ENCODE data around the gene RPTOR. TPM values are rescaled to one million over a fixed set of nuclear protein-coding genes. Genes with fewer than 3 reads are reported as not detected.
A peak's percentile ranks its signal among the peaks of the same experiment; 100 is the strongest.

Gene RPTOR
- total RNA-seq, 3 donors from 2014 or later (not counting 1 experiment from before 2014, with no cell fraction given): 49.2 to 63.6 (median 55.4) TPM

DNA sequence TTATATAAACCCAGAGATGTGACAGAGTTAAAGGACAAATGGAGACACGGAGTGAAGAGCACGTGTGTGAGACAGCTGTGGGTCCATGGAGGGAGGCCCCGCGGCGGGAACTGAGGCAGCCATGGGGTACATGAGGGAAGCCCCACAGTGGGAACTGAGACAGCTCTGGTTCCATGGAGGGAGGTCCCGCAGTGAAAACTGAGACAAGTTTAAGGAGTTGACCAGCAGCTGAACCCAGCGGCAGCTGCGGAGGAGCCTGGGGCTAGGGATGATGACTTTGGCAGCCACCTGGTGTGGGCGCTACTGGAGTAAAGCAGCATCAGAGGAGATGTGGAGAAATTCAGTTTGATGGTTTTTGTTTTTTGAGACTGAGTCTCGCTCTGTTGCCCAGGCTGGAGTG is 185.1 kb downstream of the RPTOR start:
- DNase-seq: no peak
- Histone ChIP-seq H3K36me3 (ENCODE audit: control insufficient read depth, insufficient read depth, low read length) (no peaks in the 10 kb centered on the region), H3K27ac (ENCODE audit: low read length) (no peak overlapping the region), H3K9me3 (ENCODE audit: control insufficient read depth, insufficient read depth, low read length) (no peaks in the 10 kb centered on the region), H3K4me3 (ENCODE audit: low read length) (no peak overlapping the region), H3K4me1 (ENCODE audit: control insufficient read depth, insufficient read depth, low read length) (peaks cover 18% of the 10 kb centered on the region), H3K27me3 (ENCODE audit: control insufficient read depth, insufficient read depth, low read length) (no peaks in the 10 kb centered on the region)
- Mint-ChIP-seq H3K4me3 (no peak overlapping the region), H3K27me3 (ENCODE audit: low read depth in 2 of 2) (no peaks in the 10 kb centered on the region), H3K36me3 (no peaks in the 10 kb centered on the region), H3K9me3 (no peaks in the 10 kb centered on the region), H3K27ac (peak overlapping the region in 1 of 2 donors; percentile 23), H3K4me1 (peaks cover 18 to 33% of the 10 kb centered on the region in 2 donors)
- WGBS (ENCODE audit: insufficient coverage): 97% methylated on average over 10 of the region's 10 CpGs
- ATAC-seq: no peak
- TF ChIP-seq, protein P1, sequence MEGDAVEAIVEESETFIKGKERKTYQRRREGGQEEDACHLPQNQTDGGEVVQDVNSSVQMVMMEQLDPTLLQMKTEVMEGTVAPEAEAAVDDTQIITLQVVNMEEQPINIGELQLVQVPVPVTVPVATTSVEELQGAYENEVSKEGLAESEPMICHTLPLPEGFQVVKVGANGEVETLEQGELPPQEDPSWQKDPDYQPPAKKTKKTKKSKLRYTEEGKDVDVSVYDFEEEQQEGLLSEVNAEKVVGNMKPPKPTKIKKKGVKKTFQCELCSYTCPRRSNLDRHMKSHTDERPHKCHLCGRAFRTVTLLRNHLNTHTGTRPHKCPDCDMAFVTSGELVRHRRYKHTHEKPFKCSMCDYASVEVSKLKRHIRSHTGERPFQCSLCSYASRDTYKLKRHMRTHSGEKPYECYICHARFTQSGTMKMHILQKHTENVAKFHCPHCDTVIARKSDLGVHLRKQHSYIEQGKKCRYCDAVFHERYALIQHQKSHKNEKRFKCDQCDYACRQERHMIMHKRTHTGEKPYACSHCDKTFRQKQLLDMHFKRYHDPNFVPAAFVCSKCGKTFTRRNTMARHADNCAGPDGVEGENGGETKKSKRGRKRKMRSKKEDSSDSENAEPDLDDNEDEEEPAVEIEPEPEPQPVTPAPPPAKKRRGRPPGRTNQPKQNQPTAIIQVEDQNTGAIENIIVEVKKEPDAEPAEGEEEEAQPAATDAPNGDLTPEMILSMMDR (IDR thresholded peaks at IDR 0.05): no peak
- intact Hi-C loops (cut with micrococcal nuclease): no loop called here

DNA sequence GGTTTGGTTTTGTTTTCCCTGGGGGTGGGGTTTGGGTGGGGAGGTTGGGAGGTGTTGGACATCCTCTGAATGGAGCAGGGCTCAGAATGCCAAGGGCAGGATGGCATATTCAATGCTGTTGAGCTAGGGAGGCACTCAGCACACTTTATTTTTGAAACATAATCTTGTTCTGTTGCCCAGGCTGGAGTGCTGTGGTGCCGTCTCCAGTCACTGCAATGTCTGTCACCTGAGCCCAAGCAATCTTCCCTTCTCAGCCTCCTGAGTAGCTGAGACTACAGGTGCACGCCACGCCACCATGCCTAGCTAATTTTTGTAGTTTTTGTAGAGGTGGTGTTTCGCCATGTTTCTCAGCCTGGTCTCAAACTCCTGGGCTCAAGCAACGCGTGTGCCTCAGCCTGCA is 186.1 kb downstream of the RPTOR start:
- no peak for ATAC-seq
- intact Hi-C loops (cut with micrococcal nuclease): no loop called here
- H3K9me3 ChIP-seq (ENCODE audit: control insufficient read depth, insufficient read depth, low read length): no peaks in the 10 kb centered on the region
- Mint-ChIP-seq H3K36me3 (no peaks in the 10 kb centered on the region), H3K9me3 (no peaks in the 10 kb centered on the region), H3K4me1 (peaks cover 18 to 26% of the 10 kb centered on the region in 2 donors), H3K27me3 (ENCODE audit: low read depth in 2 of 2) (no peaks in the 10 kb centered on the region), H3K27ac (peak overlapping the region; percentile 59 to 70), H3K4me3 (no peak overlapping the region)
- H3K27me3 ChIP-seq (ENCODE audit: control insufficient read depth, insufficient read depth, low read length): no peaks in the 10 kb centered on the region
- TF ChIP-seq, protein P1 (IDR thresholded peaks at IDR 0.05): no peak
- peak in 1 of 2 donors; percentile 22 for DNase-seq
- H3K36me3 ChIP-seq (ENCODE audit: control insufficient read depth, insufficient read depth, low read length): no peaks in the 10 kb centered on the region
- no peak overlapping the region for H3K4me3 ChIP-seq (ENCODE audit: low read length)
- peak overlapping the region; percentile 7 for H3K27ac ChIP-seq (ENCODE audit: low read length)
- 94% methylated on average over 6 of the region's 6 CpGs for WGBS (ENCODE audit: insufficient coverage)
- H3K4me1 ChIP-seq (ENCODE audit: control insufficient read depth, insufficient read depth, low read length): peaks cover 18% of the 10 kb centered on the region

DNA sequence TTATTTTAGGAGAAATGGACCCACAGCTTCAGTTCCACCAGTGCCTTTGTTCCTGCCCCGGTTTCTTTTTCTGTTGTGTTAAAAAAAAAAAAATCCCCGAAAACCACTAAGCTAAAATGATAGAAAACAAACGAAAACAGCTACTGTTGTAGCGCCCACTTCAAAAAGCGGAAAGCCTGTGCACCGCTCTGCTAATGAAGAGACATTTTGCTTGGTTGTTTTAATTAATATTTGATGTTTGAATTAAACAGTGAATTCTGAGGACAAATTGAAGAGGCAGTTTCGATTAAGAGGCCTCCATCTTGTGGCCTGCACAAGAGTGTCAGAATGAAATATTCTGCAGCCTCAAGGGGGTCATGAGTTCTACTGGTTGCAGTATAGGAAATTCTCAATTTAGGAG is 186.7 kb downstream of the RPTOR start:
- DNase-seq (peak in 1 of 2 donors; percentile 65), ATAC-seq (peak in 1 of 3 donors; percentile 42)
- no peaks in the 10 kb centered on the region for H3K9me3 Mint-ChIP-seq
- peak overlapping the region; percentile 59 to 70 for H3K27ac Mint-ChIP-seq
- no peaks in the 10 kb centered on the region for H3K36me3 Mint-ChIP-seq
- H3K4me3 Mint-ChIP-seq: peak overlapping the region; percentile 37
- no peaks in the 10 kb centered on the region for H3K27me3 Mint-ChIP-seq (ENCODE audit: low read depth in 2 of 2)
- 34% methylated on average over 7 of the region's 7 CpGs for WGBS (ENCODE audit: insufficient coverage)
- intact Hi-C loops (cut with micrococcal nuclease): no loop called here
- H3K4me1 Mint-ChIP-seq: peaks cover 18 to 26% of the 10 kb centered on the region in 2 donors
- Histone ChIP-seq H3K36me3 (ENCODE audit: control insufficient read depth, insufficient read depth, low read length) (no peaks in the 10 kb centered on the region), H3K27ac (ENCODE audit: low read length) (peak overlapping the region; percentile 7), H3K27me3 (ENCODE audit: control insufficient read depth, insufficient read depth, low read length) (no peaks in the 10 kb centered on the region), H3K4me3 (ENCODE audit: low read length) (no peak overlapping the region), H3K4me1 (ENCODE audit: control insufficient read depth, insufficient read depth, low read length) (peaks cover 18% of the 10 kb centered on the region), H3K9me3 (ENCODE audit: control insufficient read depth, insufficient read depth, low read length) (no peaks in the 10 kb centered on the region)
- TF ChIP-seq, protein P1 (IDR thresholded peaks at IDR 0.05): no peak

DNA sequence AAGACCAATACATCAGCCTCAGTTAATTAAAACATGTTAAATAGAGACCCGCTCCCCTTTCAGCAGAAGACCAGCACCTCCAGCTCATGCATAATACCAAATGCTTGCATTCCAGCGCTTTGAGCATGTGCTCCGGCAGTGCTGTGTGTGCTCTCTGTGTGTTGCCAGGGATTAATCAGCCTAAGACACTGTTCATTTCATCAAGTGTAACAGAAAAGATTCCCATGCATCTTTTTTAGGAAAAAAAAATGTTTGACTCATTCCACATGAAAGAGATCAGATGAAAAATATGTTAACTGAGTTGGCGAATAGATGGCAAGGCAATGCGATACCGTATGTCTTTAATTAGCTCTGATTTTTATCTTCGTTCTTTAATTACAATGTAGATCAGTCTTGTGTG is 187.6 kb downstream of the RPTOR start:
- H3K4me1 Mint-ChIP-seq: peaks cover 15 to 26% of the 10 kb centered on the region in 2 donors
- 91% methylated on average over 6 of the region's 7 CpGs for WGBS (ENCODE audit: insufficient coverage)
- Histone ChIP-seq H3K36me3 (ENCODE audit: control insufficient read depth, insufficient read depth, low read length) (no peaks in the 10 kb centered on the region), H3K4me3 (ENCODE audit: low read length) (no peak overlapping the region), H3K27ac (ENCODE audit: low read length) (no peak overlapping the region), H3K4me1 (ENCODE audit: control insufficient read depth, insufficient read depth, low read length) (peaks cover 14% of the 10 kb centered on the region), H3K9me3 (ENCODE audit: control insufficient read depth, insufficient read depth, low read length) (no peaks in the 10 kb centered on the region), H3K27me3 (ENCODE audit: control insufficient read depth, insufficient read depth, low read length) (no peaks in the 10 kb centered on the region)
- DNase-seq: no peak
- intact Hi-C loops (cut with micrococcal nuclease): no loop called here
- H3K9me3 Mint-ChIP-seq: no peaks in the 10 kb centered on the region
- H3K4me3 Mint-ChIP-seq: no peak overlapping the region
- H3K36me3 Mint-ChIP-seq: no peaks in the 10 kb centered on the region
- no peak overlapping the region for H3K27ac Mint-ChIP-seq
- ATAC-seq: no peak
- TF ChIP-seq, protein P1 (IDR thresholded peaks at IDR 0.05): no peak
- no peaks in the 10 kb centered on the region for H3K27me3 Mint-ChIP-seq (ENCODE audit: low read depth in 2 of 2)
